DND-41 (cell line): ENCODE results near the gene MBP.

Source experiments
- ATAC-seq: fragments of 200-7000 bp; cut with Tn5 transposase; 3 replicates; pipeline ENCODE4 v1.9.1; 2021; ENCODE audit warnings: low read depth; ENCODE audit not compliant: insufficient read depth
- DNase-seq: peaks from one replicate; pipeline ENCODE4 v3.0.0-alpha.2; 2020
- H2AFZ ChIP-seq: 2 replicates; pipeline ENCODE4 v1.6.0; 2012; ENCODE audit warnings: low read depth, low read length
- H3K27ac ChIP-seq: 2 replicates; pipeline ENCODE4 v1.5.1; 2012; ENCODE audit warnings: low read length, inconsistent platforms
- H3K27me3 ChIP-seq: fragments of 200-600 bp; sonication (generic); 2 replicates; pipeline ENCODE4 v1.6.0; 2012; ENCODE audit warnings: low read length, mild to moderate bottlenecking, inconsistent platforms; ENCODE audit not compliant: insufficient read depth, poor library complexity
- H3K36me3 ChIP-seq: 2 replicates; pipeline ENCODE4 v1.5.1; 2012; ENCODE audit warnings: low read length, inconsistent platforms; ENCODE audit not compliant: insufficient read depth
- H3K4me1 ChIP-seq: 2 replicates; pipeline ENCODE4 v1.5.1; 2012; ENCODE audit warnings: mild to moderate bottlenecking, low read length; ENCODE audit not compliant: insufficient read depth
- H3K4me2 ChIP-seq: 2 replicates; pipeline ENCODE4 v1.6.0; 2012; ENCODE audit warnings: mild to moderate bottlenecking, moderate library complexity, low read length, inconsistent platforms; ENCODE audit not compliant: insufficient read depth
- H3K4me3 ChIP-seq, 2 experiments: fragments of 200-600 bp in 1 of 2; shearing (Covaris generic) in 1 of 2; 2 replicates each; pipeline ENCODE4 v1.5.1; 2012 to 2016; ENCODE audit warnings: inconsistent platforms in 2 of 2, low read length in 2 of 2, mild to moderate bottlenecking in 2 of 2, low read depth in 1 of 2, moderate library complexity in 1 of 2
- H3K79me2 ChIP-seq: 2 replicates; pipeline ENCODE4 v1.6.0; 2012; ENCODE audit warnings: low read length, inconsistent platforms; ENCODE audit not compliant: insufficient read depth
- H3K9ac ChIP-seq: 2 replicates; pipeline ENCODE4 v1.6.0; 2012; ENCODE audit warnings: low read depth, mild to moderate bottlenecking, inconsistent platforms, low read length, moderate library complexity
- H3K9me3 ChIP-seq: 2 replicates; pipeline ENCODE4 v1.5.1; 2012; ENCODE audit warnings: low read length, moderate library complexity, mild to moderate bottlenecking, inconsistent platforms; ENCODE audit not compliant: insufficient read depth, severe bottlenecking
- H4K20me1 ChIP-seq: 2 replicates; pipeline ENCODE4 v1.6.0; 2012; ENCODE audit warnings: low read length; ENCODE audit not compliant: insufficient read depth
- EZH2 ChIP-seq: IDR thresholded peaks from 3 replicates; pipeline ENCODE4 v1.6.1; 2012; ENCODE audit warnings: borderline replicate concordance, low read depth, mild to moderate bottlenecking, moderate library complexity, low read length, inconsistent platforms; ENCODE audit not compliant: severe bottlenecking
- TF ChIP-seq, protein P1 (sequence below): IDR thresholded peaks from 2 replicates; pipeline ENCODE4 v1.5.1; 2012; ENCODE audit warnings: borderline replicate concordance, low read length, moderate library complexity, mild to moderate bottlenecking; ENCODE audit not compliant: poor library complexity, severe bottlenecking; ENCODE audit errors: extremely low read depth

Gene MBP

DNA sequence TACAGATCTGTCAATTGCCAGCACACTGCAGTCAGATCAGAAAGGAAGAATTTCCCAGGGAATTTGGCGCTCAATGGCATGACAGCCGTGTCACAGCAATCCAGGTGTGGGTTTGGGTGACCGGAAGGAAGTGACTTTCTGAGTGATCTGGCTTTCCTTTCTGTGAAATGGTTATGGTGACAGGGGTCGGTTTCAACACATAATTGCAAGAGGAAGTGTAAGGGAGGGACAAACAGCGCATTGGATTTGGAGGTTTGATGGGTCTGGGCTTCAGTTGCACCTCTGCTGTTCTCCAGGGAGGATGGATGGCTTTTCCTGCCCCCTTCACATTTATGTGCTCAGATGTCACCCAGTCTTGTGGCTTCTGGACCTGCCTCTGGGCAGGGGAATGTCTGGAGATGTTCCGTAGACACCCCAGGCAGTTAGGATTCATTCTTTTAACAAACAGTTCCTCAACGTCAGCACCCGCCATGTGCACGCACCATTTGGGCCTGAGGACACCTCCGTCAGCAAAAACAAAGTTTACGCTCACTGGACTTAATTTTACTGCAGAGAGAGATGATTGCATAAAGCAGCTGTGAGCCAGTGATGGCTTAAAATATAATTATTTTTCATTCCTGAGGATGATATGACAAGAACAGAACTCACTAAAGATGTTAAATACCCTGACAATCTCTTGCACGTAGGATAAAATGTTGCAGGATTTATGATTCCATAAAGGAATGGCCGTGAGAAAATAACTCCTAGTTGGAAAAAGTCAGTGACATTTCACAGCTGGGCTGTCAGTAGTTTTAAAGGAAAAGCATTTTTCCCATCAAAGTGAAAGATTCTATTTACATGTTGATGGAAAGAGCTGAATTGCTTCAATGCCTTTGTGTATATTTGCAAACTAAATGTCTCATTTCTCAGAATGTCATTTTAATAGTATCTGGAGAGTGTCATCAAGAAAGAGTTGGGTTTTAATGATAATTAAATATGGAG is 36.9 kb downstream of the MBP start:
- Histone ChIP-seq H3K4me3 (no peak overlapping the region), H2AFZ (no peak overlapping the region), H3K79me2 (peaks cover 85% of the 10 kb centered on the region), H3K9me3 (no peaks in the 10 kb centered on the region), H3K9ac (no peak overlapping the region), H3K4me1 (peaks cover 66% of the 10 kb centered on the region), H3K27ac (peak overlapping the region; percentile 60), H3K4me2 (no peak overlapping the region), H3K36me3 (peaks cover 51% of the 10 kb centered on the region), H4K20me1 (no peaks in the 10 kb centered on the region), H3K27me3 (no peaks in the 10 kb centered on the region)
- no peak for DNase-seq
- TF ChIP-seq EZH2: no peak
- TF ChIP-seq, protein P1, sequence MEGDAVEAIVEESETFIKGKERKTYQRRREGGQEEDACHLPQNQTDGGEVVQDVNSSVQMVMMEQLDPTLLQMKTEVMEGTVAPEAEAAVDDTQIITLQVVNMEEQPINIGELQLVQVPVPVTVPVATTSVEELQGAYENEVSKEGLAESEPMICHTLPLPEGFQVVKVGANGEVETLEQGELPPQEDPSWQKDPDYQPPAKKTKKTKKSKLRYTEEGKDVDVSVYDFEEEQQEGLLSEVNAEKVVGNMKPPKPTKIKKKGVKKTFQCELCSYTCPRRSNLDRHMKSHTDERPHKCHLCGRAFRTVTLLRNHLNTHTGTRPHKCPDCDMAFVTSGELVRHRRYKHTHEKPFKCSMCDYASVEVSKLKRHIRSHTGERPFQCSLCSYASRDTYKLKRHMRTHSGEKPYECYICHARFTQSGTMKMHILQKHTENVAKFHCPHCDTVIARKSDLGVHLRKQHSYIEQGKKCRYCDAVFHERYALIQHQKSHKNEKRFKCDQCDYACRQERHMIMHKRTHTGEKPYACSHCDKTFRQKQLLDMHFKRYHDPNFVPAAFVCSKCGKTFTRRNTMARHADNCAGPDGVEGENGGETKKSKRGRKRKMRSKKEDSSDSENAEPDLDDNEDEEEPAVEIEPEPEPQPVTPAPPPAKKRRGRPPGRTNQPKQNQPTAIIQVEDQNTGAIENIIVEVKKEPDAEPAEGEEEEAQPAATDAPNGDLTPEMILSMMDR: no peak
- ATAC-seq: no peak

DNA sequence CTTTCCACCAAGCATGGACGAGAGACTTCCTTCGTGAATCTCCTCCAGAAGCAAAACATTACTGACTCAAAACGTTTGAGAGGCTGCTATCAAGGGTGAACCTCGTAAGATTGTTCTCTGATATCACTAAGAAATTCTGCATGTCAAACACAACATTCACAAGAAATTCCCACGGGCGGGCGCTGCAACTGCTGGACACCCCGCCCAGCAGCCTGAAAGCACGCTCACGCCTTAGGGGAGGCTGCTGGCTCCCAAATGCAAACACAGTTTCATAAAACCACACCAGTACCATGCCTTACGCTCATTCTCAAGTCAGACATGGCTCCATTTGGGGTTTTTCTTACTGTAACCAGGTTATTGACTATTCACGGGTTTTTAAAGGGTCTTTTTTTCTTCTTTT is 39.0 kb downstream of the MBP start:
- no peak overlapping the region for H3K4me3 ChIP-seq
- no peaks in the 10 kb centered on the region for H3K9me3 ChIP-seq
- H3K27ac ChIP-seq: no peak overlapping the region
- H3K27me3 ChIP-seq: no peaks in the 10 kb centered on the region
- H3K36me3 ChIP-seq: peaks cover 55% of the 10 kb centered on the region
- no peaks in the 10 kb centered on the region for H4K20me1 ChIP-seq
- ATAC-seq (no peak), DNase-seq (no peak)
- TF ChIP-seq EZH2: no peak
- TF ChIP-seq, protein P1: no peak
- no peak overlapping the region for H3K4me2 ChIP-seq
- no peak overlapping the region for H3K9ac ChIP-seq
- no peak overlapping the region for H2AFZ ChIP-seq
- peaks cover 92% of the 10 kb centered on the region for H3K79me2 ChIP-seq
- H3K4me1 ChIP-seq: peaks cover 53% of the 10 kb centered on the region

DNA sequence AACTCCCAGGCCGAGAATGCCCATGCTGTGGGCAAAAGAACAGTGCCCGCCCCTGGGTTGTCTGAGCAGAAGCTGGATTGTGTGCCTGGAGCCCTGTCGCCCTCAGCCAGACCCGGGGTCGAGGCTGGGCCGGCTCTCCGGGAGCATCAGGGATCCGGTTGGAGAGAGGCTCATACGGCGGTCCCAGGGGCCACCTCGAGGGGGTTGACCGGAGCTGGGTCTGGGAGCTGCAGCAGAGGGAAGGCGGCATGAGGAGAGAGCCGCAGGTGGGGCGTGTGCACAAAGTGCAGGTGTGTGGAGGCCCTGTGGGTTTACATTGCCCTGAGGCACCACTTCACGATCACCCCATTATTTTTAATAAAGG is 39.5 kb downstream of the MBP start:
- H3K27ac ChIP-seq: peak overlapping the region; percentile 56
- no peaks in the 10 kb centered on the region for H3K27me3 ChIP-seq
- no peaks in the 10 kb centered on the region for H3K9me3 ChIP-seq
- no peak overlapping the region for H3K4me2 ChIP-seq
- TF ChIP-seq, protein P1: no peak
- no peak for TF ChIP-seq EZH2
- H4K20me1 ChIP-seq: no peaks in the 10 kb centered on the region
- H2AFZ ChIP-seq: no peak overlapping the region
- H3K79me2 ChIP-seq: peaks cover 91% of the 10 kb centered on the region
- no peak overlapping the region for H3K4me3 ChIP-seq
- DNase-seq: no peak
- no peak overlapping the region for H3K9ac ChIP-seq
- peaks cover 48% of the 10 kb centered on the region for H3K4me1 ChIP-seq
- ATAC-seq: no peak
- H3K36me3 ChIP-seq: peaks cover 55% of the 10 kb centered on the region
